HEK293 (cell line): Measurements from ENCODE around the gene SHISA6.

Experiments used
- HOXA7 ChIP-seq: sonication (generic); formaldehyde crosslinking; IDR thresholded peaks from 2 replicates; pipeline ENCODE4 v1.8.1; 2022; ENCODE audit warnings: missing genetic modification reagents, borderline replicate concordance
- TCF7L2 ChIP-seq: IDR thresholded peaks from 2 replicates; pipeline ENCODE4 v1.6.1; 2011; ENCODE audit warnings: low read depth, mild to moderate bottlenecking, inconsistent platforms, low read length, moderate library complexity, borderline replicate concordance
- YY1 ChIP-seq: fragments of 450-650 bp; formaldehyde crosslinking; IDR thresholded peaks from 2 replicates; pipeline ENCODE4 v1.5.1; 2018; ENCODE audit warnings: missing biosample characterization, missing genetic modification characterization
- ZNF133 ChIP-seq: fragments of 450-650 bp; formaldehyde crosslinking; IDR thresholded peaks from 2 replicates; pipeline ENCODE4 v1.5.1; 2016; ENCODE audit warnings: missing biosample characterization, missing genetic modification characterization
- ZNF175 ChIP-seq: fragments of 450-650 bp; formaldehyde crosslinking; IDR thresholded peaks from 2 replicates; pipeline ENCODE4 v1.5.1; 2016; ENCODE audit warnings: missing biosample characterization, missing genetic modification characterization
- TF ChIP-seq, protein P1 (sequence below): fragments of 450-650 bp; formaldehyde crosslinking; IDR thresholded peaks from 2 replicates; pipeline ENCODE4 v1.5.1; 2016; ENCODE audit warnings: missing biosample characterization, missing genetic modification characterization
- TF ChIP-seq, protein P2 (sequence below): fragments of 450-650 bp; formaldehyde crosslinking; conservative IDR thresholded peaks from 2 replicates; pipeline ENCODE4 v1.5.1; 2016; ENCODE audit warnings: low read depth, missing biosample characterization, missing genetic modification characterization
- TF ChIP-seq, protein P3 (sequence below): fragments of 450-650 bp; formaldehyde crosslinking; IDR thresholded peaks from 2 replicates; pipeline ENCODE4 v1.5.1; 2016; ENCODE audit warnings: missing biosample characterization, missing genetic modification characterization

DNA sequence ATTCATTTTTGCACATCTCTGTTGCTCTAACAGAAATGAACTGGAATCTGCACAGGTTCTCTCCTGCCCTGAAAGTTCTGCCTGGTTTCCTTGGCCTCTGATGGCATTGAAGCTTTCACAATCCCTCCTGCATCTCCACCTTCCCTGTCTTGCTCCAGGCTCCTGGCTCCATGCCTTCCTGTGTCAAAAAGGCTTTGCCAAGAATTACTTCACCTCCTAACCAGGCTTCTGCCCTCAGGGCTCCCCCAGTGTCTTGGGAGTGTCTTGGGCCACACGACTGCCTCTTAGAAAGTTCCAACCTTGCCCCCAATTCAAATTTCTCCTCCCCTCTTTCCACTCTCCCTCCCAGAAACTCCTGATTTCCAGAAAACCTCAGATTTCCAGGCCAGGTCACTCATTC lies 320.3 kb downstream of the SHISA6 start:
- TF ChIP-seq HOXA7 (CRISPR knock-in tag) (no peak), ZNF133 (no peak), TCF7L2 (no peak), YY1 (no peak), ZNF175 (tag by site-specific recombination) (no peak)
- TF ChIP-seq, protein P1, sequence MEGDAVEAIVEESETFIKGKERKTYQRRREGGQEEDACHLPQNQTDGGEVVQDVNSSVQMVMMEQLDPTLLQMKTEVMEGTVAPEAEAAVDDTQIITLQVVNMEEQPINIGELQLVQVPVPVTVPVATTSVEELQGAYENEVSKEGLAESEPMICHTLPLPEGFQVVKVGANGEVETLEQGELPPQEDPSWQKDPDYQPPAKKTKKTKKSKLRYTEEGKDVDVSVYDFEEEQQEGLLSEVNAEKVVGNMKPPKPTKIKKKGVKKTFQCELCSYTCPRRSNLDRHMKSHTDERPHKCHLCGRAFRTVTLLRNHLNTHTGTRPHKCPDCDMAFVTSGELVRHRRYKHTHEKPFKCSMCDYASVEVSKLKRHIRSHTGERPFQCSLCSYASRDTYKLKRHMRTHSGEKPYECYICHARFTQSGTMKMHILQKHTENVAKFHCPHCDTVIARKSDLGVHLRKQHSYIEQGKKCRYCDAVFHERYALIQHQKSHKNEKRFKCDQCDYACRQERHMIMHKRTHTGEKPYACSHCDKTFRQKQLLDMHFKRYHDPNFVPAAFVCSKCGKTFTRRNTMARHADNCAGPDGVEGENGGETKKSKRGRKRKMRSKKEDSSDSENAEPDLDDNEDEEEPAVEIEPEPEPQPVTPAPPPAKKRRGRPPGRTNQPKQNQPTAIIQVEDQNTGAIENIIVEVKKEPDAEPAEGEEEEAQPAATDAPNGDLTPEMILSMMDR (tag by site-specific recombination), result no peak
- TF ChIP-seq, protein P2, sequence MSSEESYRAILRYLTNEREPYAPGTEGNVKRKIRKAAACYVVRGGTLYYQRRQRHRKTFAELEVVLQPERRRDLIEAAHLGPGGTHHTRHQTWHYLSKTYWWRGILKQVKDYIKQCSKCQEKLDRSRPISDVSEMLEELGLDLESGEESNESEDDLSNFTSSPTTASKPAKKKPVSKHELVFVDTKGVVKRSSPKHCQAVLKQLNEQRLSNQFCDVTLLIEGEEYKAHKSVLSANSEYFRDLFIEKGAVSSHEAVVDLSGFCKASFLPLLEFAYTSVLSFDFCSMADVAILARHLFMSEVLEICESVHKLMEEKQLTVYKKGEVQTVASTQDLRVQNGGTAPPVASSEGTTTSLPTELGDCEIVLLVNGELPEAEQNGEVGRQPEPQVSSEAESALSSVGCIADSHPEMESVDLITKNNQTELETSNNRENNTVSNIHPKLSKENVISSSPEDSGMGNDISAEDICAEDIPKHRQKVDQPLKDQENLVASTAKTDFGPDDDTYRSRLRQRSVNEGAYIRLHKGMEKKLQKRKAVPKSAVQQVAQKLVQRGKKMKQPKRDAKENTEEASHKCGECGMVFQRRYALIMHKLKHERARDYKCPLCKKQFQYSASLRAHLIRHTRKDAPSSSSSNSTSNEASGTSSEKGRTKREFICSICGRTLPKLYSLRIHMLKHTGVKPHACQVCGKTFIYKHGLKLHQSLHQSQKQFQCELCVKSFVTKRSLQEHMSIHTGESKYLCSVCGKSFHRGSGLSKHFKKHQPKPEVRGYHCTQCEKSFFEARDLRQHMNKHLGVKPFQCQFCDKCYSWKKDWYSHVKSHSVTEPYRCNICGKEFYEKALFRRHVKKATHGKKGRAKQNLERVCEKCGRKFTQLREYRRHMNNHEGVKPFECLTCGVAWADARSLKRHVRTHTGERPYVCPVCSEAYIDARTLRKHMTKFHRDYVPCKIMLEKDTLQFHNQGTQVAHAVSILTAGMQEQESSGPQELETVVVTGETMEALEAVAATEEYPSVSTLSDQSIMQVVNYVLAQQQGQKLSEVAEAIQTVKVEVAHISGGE, result no peak
- TF ChIP-seq, protein P3, sequence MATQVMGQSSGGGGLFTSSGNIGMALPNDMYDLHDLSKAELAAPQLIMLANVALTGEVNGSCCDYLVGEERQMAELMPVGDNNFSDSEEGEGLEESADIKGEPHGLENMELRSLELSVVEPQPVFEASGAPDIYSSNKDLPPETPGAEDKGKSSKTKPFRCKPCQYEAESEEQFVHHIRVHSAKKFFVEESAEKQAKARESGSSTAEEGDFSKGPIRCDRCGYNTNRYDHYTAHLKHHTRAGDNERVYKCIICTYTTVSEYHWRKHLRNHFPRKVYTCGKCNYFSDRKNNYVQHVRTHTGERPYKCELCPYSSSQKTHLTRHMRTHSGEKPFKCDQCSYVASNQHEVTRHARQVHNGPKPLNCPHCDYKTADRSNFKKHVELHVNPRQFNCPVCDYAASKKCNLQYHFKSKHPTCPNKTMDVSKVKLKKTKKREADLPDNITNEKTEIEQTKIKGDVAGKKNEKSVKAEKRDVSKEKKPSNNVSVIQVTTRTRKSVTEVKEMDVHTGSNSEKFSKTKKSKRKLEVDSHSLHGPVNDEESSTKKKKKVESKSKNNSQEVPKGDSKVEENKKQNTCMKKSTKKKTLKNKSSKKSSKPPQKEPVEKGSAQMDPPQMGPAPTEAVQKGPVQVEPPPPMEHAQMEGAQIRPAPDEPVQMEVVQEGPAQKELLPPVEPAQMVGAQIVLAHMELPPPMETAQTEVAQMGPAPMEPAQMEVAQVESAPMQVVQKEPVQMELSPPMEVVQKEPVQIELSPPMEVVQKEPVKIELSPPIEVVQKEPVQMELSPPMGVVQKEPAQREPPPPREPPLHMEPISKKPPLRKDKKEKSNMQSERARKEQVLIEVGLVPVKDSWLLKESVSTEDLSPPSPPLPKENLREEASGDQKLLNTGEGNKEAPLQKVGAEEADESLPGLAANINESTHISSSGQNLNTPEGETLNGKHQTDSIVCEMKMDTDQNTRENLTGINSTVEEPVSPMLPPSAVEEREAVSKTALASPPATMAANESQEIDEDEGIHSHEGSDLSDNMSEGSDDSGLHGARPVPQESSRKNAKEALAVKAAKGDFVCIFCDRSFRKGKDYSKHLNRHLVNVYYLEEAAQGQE (tag by site-specific recombination), result no peak
